ENCODE results near the gene PCDHGB3. TPM values are rescaled to one million over a fixed set of nuclear protein-coding genes. Genes with fewer than 3 reads are reported as not detected.
"Not testable (repeated sequence)": the region's sequence is repeated elsewhere in the genome, so short reads cannot be mapped to it uniquely, and the experiment has no call there.

The PCDHGB3 gene
- total RNA-seq, 6 donors from 2014 or later = 1.2 to 6.3 (median 2.3) TPM

DNA sequence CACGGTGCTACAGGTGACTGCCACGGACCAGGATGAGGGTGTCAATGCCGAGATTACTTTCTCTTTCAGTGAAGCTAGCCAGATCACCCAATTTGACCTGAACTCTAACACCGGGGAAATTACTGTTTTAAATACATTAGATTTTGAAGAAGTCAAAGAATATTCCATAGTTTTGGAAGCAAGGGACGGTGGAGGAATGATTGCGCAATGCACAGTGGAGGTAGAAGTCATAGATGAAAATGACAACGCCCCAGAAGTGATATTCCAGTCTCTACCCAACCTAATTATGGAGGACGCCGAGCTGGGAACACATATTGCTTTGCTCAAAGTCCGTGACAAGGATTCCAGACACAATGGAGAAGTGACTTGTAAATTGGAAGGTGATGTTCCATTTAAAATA lies 18.6 kb downstream of the PCDHGB3 start:
- H3K4me3 ChIP-seq = no peak overlapping the region
- peaks cover 43 to 89% (median 78%) of the 10 kb centered on the region in 4 donors for H3K9me3 ChIP-seq
- 44 to 50% methylated on average over 10 of the region's 10 CpGs for WGBS, 2 donors
- TF ChIP-seq POLR2A (IDR thresholded peaks at IDR 0.05) = no peak
- no peak for TF ChIP-seq CTCF (IDR thresholded peaks at IDR 0.05)
- TF ChIP-seq POLR2AphosphoS5 (IDR thresholded peaks at IDR 0.05) = no peak
- no peak for TF ChIP-seq EP300 (IDR thresholded peaks at IDR 0.05)
- no peak for ATAC-seq (ENCODE audit: low FRiP score in 2 of 2)
- no peaks in the 10 kb centered on the region for H3K36me3 ChIP-seq
- no peak overlapping the region for H3K27ac ChIP-seq
- no peaks in the 10 kb centered on the region for H3K27me3 ChIP-seq
- DNase-seq = no peak
- no peaks in the 10 kb centered on the region for H3K4me1 ChIP-seq

DNA sequence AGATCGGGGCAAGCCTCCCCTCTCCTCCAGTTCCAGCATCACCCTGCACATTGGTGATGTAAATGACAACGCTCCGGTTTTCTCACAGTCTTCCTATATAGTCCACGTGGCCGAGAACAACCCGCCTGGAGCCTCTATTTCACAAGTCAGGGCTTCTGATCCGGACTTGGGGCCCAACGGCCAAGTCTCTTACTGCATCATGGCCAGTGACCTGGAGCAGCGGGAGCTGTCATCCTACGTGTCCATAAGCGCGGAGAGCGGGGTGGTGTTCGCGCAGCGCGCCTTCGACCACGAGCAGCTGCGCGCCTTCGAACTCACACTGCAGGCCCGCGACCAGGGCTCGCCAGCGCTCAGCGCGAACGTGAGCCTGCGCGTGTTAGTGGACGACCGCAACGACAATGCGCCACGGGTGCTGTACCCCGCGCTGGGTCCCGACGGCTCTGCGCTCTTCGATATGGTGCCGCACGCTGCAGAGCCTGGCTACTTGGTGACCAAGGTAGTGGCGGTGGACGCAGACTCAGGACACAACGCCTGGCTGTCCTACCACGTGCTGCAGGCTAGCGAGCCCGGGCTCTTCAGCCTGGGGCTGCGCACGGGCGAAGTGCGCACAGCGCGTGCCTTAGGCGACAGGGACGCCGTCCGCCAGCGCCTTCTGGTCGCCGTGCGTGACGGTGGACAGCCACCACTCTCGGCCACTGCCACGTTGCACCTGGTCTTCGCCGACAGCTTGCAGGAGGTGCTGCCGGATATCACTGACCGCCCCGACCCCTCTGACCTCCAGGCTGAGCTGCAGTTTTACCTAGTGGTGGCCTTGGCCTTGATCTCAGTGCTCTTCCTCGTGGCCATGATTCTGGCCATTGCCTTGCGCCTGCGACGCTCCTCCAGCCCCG lies 19.4 kb downstream of the PCDHGB3 start:
- ATAC-seq (ENCODE audit: low FRiP score in 2 of 2) = peak in 1 of 2 donors; percentile 54
- no peaks in the 10 kb centered on the region for H3K36me3 ChIP-seq
- H3K4me1 ChIP-seq = no peaks in the 10 kb centered on the region
- WGBS, 2 donors = 47% methylated on average over 24 to 69 of the region's 77 CpGs
- H3K4me3 ChIP-seq = no peak overlapping the region
- no peak for DNase-seq
- H3K9me3 ChIP-seq = peaks cover 43 to 89% (median 79%) of the 10 kb centered on the region in 4 donors
- TF ChIP-seq CTCF (IDR thresholded peaks at IDR 0.05) = no peak
- no peak for TF ChIP-seq POLR2A (IDR thresholded peaks at IDR 0.05)
- no peak for TF ChIP-seq EP300 (IDR thresholded peaks at IDR 0.05)
- TF ChIP-seq POLR2AphosphoS5 (IDR thresholded peaks at IDR 0.05) = no peak
- no peak overlapping the region for H3K27ac ChIP-seq
- H3K27me3 ChIP-seq = no peaks in the 10 kb centered on the region

DNA sequence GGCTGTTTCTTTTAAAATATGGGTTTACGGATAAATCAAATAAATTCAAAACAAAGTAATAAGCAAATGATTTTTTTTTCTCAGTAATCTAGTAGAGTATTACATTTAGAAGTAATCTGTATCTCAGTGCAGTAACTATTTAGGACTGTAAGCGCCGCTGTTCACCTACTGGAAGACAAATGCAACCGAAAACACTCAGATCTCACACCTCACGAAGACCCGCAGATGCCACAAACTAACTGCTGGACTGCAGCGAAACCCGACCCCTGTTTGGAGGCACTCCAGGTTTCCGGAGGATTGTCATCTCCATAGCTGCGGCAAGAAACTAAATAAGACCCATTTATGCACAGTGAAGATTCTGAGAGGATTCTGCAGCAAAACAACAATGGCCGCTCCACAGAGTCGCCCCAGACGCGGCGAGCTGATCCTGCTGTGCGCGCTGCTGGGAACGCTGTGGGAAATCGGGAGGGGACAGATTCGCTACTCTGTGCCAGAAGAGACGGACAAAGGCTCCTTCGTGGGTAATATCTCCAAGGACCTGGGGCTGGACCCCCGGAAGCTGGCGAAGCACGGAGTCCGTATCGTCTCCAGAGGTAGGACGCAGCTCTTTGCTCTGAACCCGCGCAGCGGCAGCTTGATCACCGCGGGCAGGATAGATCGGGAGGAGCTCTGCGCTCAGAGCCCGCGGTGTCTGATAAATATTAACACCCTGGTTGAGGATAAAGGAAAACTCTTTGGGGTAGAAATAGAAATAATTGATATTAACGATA lies 22.6 kb downstream of the PCDHGB3 start, which contains the start of gene PCDHGA8:
TSS of gene PCDHGA8 (plus strand) at position 205 of the 770 bp plus-strand sequence. CDS start at position 386, 181 bp downstream.
- TF ChIP-seq EP300 (IDR thresholded peaks at IDR 0.05) (no peak), POLR2AphosphoS5 (IDR thresholded peaks at IDR 0.05) (no peak), POLR2A (IDR thresholded peaks at IDR 0.05) (no peak), CTCF (IDR thresholded peaks at IDR 0.05) (no peak)
- ATAC-seq (ENCODE audit: low FRiP score in 2 of 2) = no peak
- Histone ChIP-seq H3K9me3 (peaks cover 31 to 87% (median 77%) of the 10 kb centered on the region in 4 donors), H3K36me3 (no peaks in the 10 kb centered on the region), H3K27me3 (no peaks in the 10 kb centered on the region), H3K4me1 (no peaks in the 10 kb centered on the region), H3K4me3 (no peak within 1 kb of the TSS), H3K27ac (no peak within 1 kb of the TSS)
- no peak for DNase-seq
- WGBS, 2 donors = 30 to 39% methylated on average over 27 to 37 of the region's 38 CpGs

GRCh38 chr5:141393267-141393666 lies 23.2 kb downstream of the PCDHGB3 start:
- 35 to 44% methylated on average over 16 to 19 of the region's 21 CpGs for WGBS, 2 donors
- ATAC-seq (ENCODE audit: low FRiP score in 2 of 2) = no peak
- no peak overlapping the region for H3K4me3 ChIP-seq
- H3K4me1 ChIP-seq = no peaks in the 10 kb centered on the region
- H3K9me3 ChIP-seq = peaks cover 30 to 88% (median 78%) of the 10 kb centered on the region in 4 donors
- no peak for DNase-seq
- no peaks in the 10 kb centered on the region for H3K27me3 ChIP-seq
- H3K36me3 ChIP-seq = no peaks in the 10 kb centered on the region
- no peak for TF ChIP-seq EP300 (IDR thresholded peaks at IDR 0.05)
- TF ChIP-seq POLR2AphosphoS5 (IDR thresholded peaks at IDR 0.05) = no peak
- no peak for TF ChIP-seq POLR2A (IDR thresholded peaks at IDR 0.05)
- no peak for TF ChIP-seq CTCF (IDR thresholded peaks at IDR 0.05)
- no peak overlapping the region for H3K27ac ChIP-seq

DNA sequence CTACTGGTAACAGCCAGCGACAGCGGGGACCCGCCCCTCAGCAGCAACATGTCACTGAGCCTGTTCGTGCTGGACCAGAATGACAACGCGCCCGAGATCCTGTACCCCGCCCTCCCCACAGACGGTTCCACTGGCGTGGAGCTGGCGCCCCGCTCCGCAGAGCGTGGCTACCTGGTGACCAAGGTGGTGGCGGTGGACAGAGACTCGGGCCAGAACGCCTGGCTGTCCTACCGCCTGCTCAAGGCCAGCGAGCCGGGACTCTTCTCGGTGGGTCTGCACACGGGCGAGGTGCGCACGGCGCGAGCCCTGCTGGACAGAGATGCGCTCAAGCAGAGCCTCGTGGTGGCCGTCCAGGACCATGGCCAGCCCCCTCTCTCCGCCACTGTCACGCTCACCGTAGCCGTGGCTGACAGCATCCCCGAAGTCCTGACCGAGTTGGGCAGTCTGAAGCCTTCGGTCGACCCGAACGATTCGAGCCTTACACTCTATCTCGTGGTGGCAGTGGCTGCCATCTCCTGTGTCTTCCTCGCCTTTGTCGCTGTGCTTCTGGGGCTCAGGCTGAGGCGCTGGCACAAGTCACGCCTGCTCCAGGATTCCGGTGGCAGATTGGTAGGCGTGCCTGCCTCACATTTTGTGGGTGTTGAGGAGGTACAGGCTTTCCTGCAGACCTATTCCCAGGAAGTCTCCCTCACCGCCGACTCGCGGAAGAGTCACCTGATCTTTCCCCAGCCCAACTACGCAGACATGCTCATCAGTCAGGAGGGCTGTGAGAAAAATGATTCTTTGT lies 24.6 kb downstream of the PCDHGB3 start:
- peaks cover 28 to 87% (median 78%) of the 10 kb centered on the region in 4 donors for H3K9me3 ChIP-seq
- H3K27me3 ChIP-seq = not testable (repeated sequence)

More for the DNA sequence above, 24.6 kb downstream of the PCDHGB3 start:
- DNase-seq = peak in 1 of 2 donors; percentile 68
- not testable (repeated sequence) for H3K27ac ChIP-seq; H3K4me1 ChIP-seq; ATAC-seq (ENCODE audit: low FRiP score in 2 of 2); H3K4me3 ChIP-seq; H3K36me3 ChIP-seq
- 35 to 36% methylated on average over 17 to 32 of the region's 53 CpGs for WGBS, 2 donors
